A549 (cell line): ENCODE results near the gene MT1B. TPM values are rescaled to one million over a fixed set of nuclear protein-coding genes. Genes with fewer than 3 reads are reported as not detected.
A peak's percentile ranks its signal among the peaks of the same experiment; 100 is the strongest.

ENCODE experiments used
- ATAC-seq, 2 experiments: fragments of 200-7000 bp in 1 of 2; fragments of >200 bp in 1 of 2; cut with Nextera tagmentation in 1 of 2; cut with Tn5 transposase in 1 of 2; 3 replicates each; pipeline versions ENCODE4 v1.8.0 to v1.9.1; 2018 to 2020; ENCODE audit warnings: mild to moderate bottlenecking in 1 of 2, moderate library complexity in 1 of 2
- CTCF ChIA-PET: fragments of 300-600 bp; sonication (Branson Sonifier 250); formaldehyde crosslinking; extraction: SDS; loops from one replicate; lab custom pipeline; 2021; ENCODE audit warnings: antibody characterized with exemption, inconsistent platforms; lab: Yijun Ruan, JAX
- POLR2A ChIA-PET: fragments of 350-600 bp; formaldehyde crosslinking; extraction: SDS; loops from one replicate; lab custom pipeline; 2021; ENCODE audit warnings: antibody characterized with exemption, inconsistent platforms; lab: Yijun Ruan, JAX
- DNase-seq, 2 experiments: peaks; one replicate each; pipeline versions ENCODE4 v3.0.0 to v3.0.0-alpha.2; 2011 to 2016; ENCODE audit warnings: low read depth in 1 of 2, low spot score in 1 of 2
- FAIRE-seq: peaks from 2 replicates; lab custom pipeline; 2011; peaks lifted over from hg19 to GRCh38; lab: Jason Lieb, UNC
- H3K27ac ChIP-seq, 2 experiments: fragments of >200 bp; sonication (Bioruptor Twin); formaldehyde crosslinking; 3 replicates each; pipeline ENCODE4 v1.5.1; 2016 to 2017
- H3K4me1 ChIP-seq: fragments of >200 bp; sonication (Bioruptor Twin); formaldehyde crosslinking; 3 replicates; pipeline ENCODE4 v1.6.1; 2016
- H3K4me2 ChIP-seq: fragments of >200 bp; sonication (Bioruptor Twin); formaldehyde crosslinking; 3 replicates; pipeline ENCODE4 v1.6.1; 2016
- H3K4me3 ChIP-seq: fragments of >200 bp; sonication (Bioruptor Twin); formaldehyde crosslinking; 3 replicates; pipeline ENCODE4 v1.5.1; 2016
- H3K9me3 ChIP-seq: fragments of >200 bp; sonication (Bioruptor Twin); formaldehyde crosslinking; 3 replicates; pipeline ENCODE4 v1.6.1; 2016
- CHD4 ChIP-seq: fragments of 200-600 bp; sonication (generic); IDR thresholded peaks from 2 replicates; pipeline ENCODE4 v1.6.1; 2016; ENCODE audit warnings: antibody characterized with exemption, mild to moderate bottlenecking, borderline replicate concordance
- EP300 ChIP-seq, 2 experiments: fragments of >200 bp; sonication (Bioruptor Twin); formaldehyde crosslinking; IDR thresholded peaks; 2 replicates in 1 of 2; 3 replicates in 1 of 2; pipeline ENCODE4 v1.6.1; 2016 to 2017
- FOSL2 ChIP-seq, 2 experiments: fragments of 450-650 bp in 1 of 2; fragments of >200 bp in 1 of 2; sonication (Bioruptor Twin) in 1 of 2; formaldehyde crosslinking; IDR thresholded peaks; 2 replicates each; pipeline versions ENCODE4 v1.5.0 to v1.6.1; 2016 to 2020; ENCODE audit warnings: mild to moderate bottlenecking in 1 of 2, moderate library complexity in 1 of 2
- FOXS1 ChIP-seq: fragments of 250-450 bp; sonication (Bioruptor Pico); IDR thresholded peaks from 2 replicates; pipeline ENCODE4 v1.5.0; 2020; ENCODE audit warnings: mild to moderate bottlenecking, moderate library complexity
- HDAC2 ChIP-seq: fragments of 200-600 bp; sonication (generic); IDR thresholded peaks from 2 replicates; pipeline ENCODE4 v1.6.1; 2016
- HEYL ChIP-seq: fragments of 250-450 bp; sonication (Bioruptor Pico); IDR thresholded peaks from 2 replicates; pipeline ENCODE4 v1.8.0; 2021; ENCODE audit warnings: mild to moderate bottlenecking, moderate library complexity
- HMGXB4 ChIP-seq: fragments of 250-450 bp; sonication (Bioruptor Pico); IDR thresholded peaks from 2 replicates; pipeline ENCODE4 v1.5.0; 2021; ENCODE audit warnings: mild to moderate bottlenecking, moderate library complexity, borderline replicate concordance
- HOXB13 ChIP-seq: fragments of 250-450 bp; sonication (Bioruptor Pico); IDR thresholded peaks from 2 replicates; pipeline ENCODE4 v1.5.0; 2020; ENCODE audit warnings: low read depth, mild to moderate bottlenecking, moderate library complexity
- JUNB ChIP-seq: fragments of >200 bp; sonication (Bioruptor Twin); formaldehyde crosslinking; IDR thresholded peaks from 2 replicates; pipeline ENCODE4 v1.6.1; 2016
- KDM5A ChIP-seq: fragments of 200-600 bp; sonication (generic); IDR thresholded peaks from 2 replicates; pipeline ENCODE4 v1.6.1; 2016; ENCODE audit warnings: antibody characterized with exemption, mild to moderate bottlenecking
- MYC ChIP-seq: IDR thresholded peaks from 2 replicates; pipeline ENCODE4 v1.6.1; 2012; ENCODE audit warnings: mild to moderate bottlenecking, inconsistent platforms, low read length, improper control_type of control experiment, borderline replicate concordance
- NFE2L2 ChIP-seq: fragments of 150-350 bp; conservative IDR thresholded peaks from 2 replicates; pipeline ENCODE4 v1.6.1; 2014; ENCODE audit warnings: low read length
- NPAS2 ChIP-seq: fragments of 250-450 bp; sonication (Bioruptor Pico); IDR thresholded peaks from 2 replicates; pipeline ENCODE4 v1.8.0; 2022; ENCODE audit warnings: mild to moderate bottlenecking, moderate library complexity, borderline replicate concordance
- NR3C1 ChIP-seq: fragments of >200 bp; sonication (Bioruptor Twin); formaldehyde crosslinking; IDR thresholded peaks from 3 replicates; pipeline ENCODE4 v1.6.1; 2017
- PHF8 ChIP-seq: fragments of 200-600 bp; sonication (generic); IDR thresholded peaks from 2 replicates; pipeline ENCODE4 v1.6.1; 2016; ENCODE audit warnings: low read depth, mild to moderate bottlenecking, antibody characterized with exemption, moderate library complexity, borderline replicate concordance
- RCOR1 ChIP-seq: fragments of 150-350 bp; IDR thresholded peaks from 2 replicates; pipeline ENCODE4 v1.6.1; 2014; ENCODE audit warnings: antibody characterized with exemption, low read length, low read depth
- REST ChIP-seq: fragments of 200-600 bp; sonication (generic); IDR thresholded peaks from 2 replicates; pipeline ENCODE4 v1.6.1; 2016; ENCODE audit warnings: antibody characterized with exemption, mild to moderate bottlenecking, moderate library complexity
- TFCP2L1 ChIP-seq: fragments of 250-450 bp; sonication (Bioruptor Pico); IDR thresholded peaks from 2 replicates; pipeline ENCODE4 v1.5.0; 2021; ENCODE audit warnings: mild to moderate bottlenecking
- TP53 ChIP-seq: fragments of 250-450 bp; sonication (Bioruptor Pico); IDR thresholded peaks from 2 replicates; pipeline ENCODE4 v1.5.0; 2021; ENCODE audit warnings: mild to moderate bottlenecking, moderate library complexity
- ZC3H11A ChIP-seq: fragments of 450-650 bp; IDR thresholded peaks from 2 replicates; pipeline ENCODE4 v1.6.1; 2014; ENCODE audit warnings: antibody characterized with exemption, mild to moderate bottlenecking
- ZNF302 ChIP-seq: fragments of 250-450 bp; sonication (Bioruptor Pico); IDR thresholded peaks from 2 replicates; pipeline ENCODE4 v1.9.0; 2021; ENCODE audit warnings: inconsistent platforms, mild to moderate bottlenecking, moderate library complexity
- ZSCAN20 ChIP-seq: fragments of 250-450 bp; sonication (Bioruptor Pico); IDR thresholded peaks from 2 replicates; pipeline ENCODE4 v1.8.0; 2022; ENCODE audit warnings: mild to moderate bottlenecking, moderate library complexity
- WGBS: methylation state at CpG from one replicate; pipeline ENCODE4 v1.1.6; 2017; ENCODE audit errors: missing lambda C conversion rate; 5-methylcytosine and 5-hydroxymethylcytosine counted together
- polyA plus RNA-seq, 4 experiments: library from polyadenylated mRNA; depleted of rRNA in 3 of 4; stranded (reverse); fragments of >200 nt; fragmentation: RNase III in 1 of 4; extraction: RNeasy Plus Mini Kit Qiagen cat#74134 plus additional on column Dnase treatment in 1 of 4; gene quantifications; 2 replicates in 3 of 4; 3 replicates in 1 of 4; pipeline ENCODE4 v1.2.3, GENCODE V29; 2011 to 2017
- TF ChIP-seq, protein P1 (sequence below): fragments of 450-650 bp; IDR thresholded peaks from 2 replicates; pipeline ENCODE4 v1.6.1; 2014; ENCODE audit warnings: antibody characterized with exemption
- TF ChIP-seq, protein P2 (sequence below): fragments of >200 bp; sonication (Bioruptor Twin); formaldehyde crosslinking; IDR thresholded peaks from 3 replicates; pipeline ENCODE4 v1.5.1; 2016
- TF ChIP-seq, protein P3 (sequence below): IDR thresholded peaks from 2 replicates; pipeline ENCODE4 v1.6.1; 2012

The MT1B gene
- polyA plus RNA-seq, 2 of the 4 experiments (the other 2 are of a cell fraction) = not detected

DNA sequence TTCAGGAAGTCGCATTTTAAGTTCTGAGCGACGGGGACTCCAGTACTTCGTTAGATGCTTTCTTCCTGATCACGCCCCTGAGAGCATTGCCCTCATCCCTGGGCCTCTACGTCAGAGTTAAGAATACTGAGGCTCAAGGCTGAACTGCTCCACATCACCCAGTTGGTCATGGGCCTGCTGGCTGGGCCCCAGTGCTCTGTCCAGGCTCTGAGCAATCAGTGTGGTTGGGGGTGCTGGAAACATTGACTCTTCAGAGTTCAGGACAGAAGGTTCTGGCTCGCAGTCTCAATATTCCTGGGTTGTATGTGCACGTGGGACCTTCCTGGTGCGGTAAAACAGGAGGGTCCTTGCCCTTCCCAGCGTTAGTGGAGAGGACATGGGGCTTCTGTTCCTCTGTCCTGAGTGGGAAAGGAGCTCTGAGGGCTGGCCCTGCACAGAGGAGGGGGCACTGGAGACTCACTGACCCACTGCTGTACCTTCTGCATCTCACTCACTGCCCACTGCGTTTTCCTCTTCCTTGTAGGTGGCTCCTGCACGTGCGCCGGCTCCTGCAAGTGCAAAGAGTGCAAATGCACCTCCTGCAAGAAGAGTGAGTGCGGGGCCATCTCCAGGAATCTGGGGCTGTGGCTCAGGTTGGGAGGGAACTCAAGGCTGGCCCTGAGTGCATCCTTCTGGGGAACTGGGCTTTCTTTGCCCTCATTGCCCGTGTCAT lies 25.6 kb upstream of the MT1B start:
- Histone ChIP-seq H3K4me3 (no peak overlapping the region), H3K4me2 (no peak overlapping the region), H3K9me3 (no peaks in the 10 kb centered on the region), H3K4me1 (peaks cover 14% of the 10 kb centered on the region), H3K27ac (peak overlapping the region in 1 of 2 experiments; percentile 86; a peak in 4 of 6 replicates)
- POLR2A ChIA-PET = interaction anchor here (1.7 kb wide), 1 partner anchor 17 kb away, joined by 19 read pairs; the partner anchor contains the start of gene MT2A
- no peak for FAIRE-seq
- CTCF ChIA-PET = interaction anchor here (0.8 to 5.3 kb wide), 7 partner anchors 13 to 112 kb away, joined by 3 to 18 read pairs (median 3); partner anchors contain the start of gene MT1A
- TF ChIP-seq FOSL2 (IDR thresholded peaks at IDR 0.05) (no peak), FOSL2 (CRISPR knock-in tag; IDR thresholded peaks at IDR 0.05) (no peak), NFE2L2 (no peak), ZNF302 (CRISPR knock-in tag) (no peak), REST (no peak), PHF8 (no peak), ZSCAN20 (CRISPR knock-in tag) (no peak), TFCP2L1 (CRISPR knock-in tag) (no peak), ZC3H11A (no peak), TP53 (CRISPR knock-in tag) (no peak), HDAC2 (no peak), KDM5A (no peak), HEYL (CRISPR knock-in tag) (no peak), FOXS1 (CRISPR knock-in tag) (no peak)
- TF ChIP-seq, protein P1, sequence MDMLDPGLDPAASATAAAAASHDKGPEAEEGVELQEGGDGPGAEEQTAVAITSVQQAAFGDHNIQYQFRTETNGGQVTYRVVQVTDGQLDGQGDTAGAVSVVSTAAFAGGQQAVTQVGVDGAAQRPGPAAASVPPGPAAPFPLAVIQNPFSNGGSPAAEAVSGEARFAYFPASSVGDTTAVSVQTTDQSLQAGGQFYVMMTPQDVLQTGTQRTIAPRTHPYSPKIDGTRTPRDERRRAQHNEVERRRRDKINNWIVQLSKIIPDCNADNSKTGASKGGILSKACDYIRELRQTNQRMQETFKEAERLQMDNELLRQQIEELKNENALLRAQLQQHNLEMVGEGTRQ = no peak
- TF ChIP-seq, protein P2, sequence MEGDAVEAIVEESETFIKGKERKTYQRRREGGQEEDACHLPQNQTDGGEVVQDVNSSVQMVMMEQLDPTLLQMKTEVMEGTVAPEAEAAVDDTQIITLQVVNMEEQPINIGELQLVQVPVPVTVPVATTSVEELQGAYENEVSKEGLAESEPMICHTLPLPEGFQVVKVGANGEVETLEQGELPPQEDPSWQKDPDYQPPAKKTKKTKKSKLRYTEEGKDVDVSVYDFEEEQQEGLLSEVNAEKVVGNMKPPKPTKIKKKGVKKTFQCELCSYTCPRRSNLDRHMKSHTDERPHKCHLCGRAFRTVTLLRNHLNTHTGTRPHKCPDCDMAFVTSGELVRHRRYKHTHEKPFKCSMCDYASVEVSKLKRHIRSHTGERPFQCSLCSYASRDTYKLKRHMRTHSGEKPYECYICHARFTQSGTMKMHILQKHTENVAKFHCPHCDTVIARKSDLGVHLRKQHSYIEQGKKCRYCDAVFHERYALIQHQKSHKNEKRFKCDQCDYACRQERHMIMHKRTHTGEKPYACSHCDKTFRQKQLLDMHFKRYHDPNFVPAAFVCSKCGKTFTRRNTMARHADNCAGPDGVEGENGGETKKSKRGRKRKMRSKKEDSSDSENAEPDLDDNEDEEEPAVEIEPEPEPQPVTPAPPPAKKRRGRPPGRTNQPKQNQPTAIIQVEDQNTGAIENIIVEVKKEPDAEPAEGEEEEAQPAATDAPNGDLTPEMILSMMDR = no peak
- TF ChIP-seq, protein P3, sequence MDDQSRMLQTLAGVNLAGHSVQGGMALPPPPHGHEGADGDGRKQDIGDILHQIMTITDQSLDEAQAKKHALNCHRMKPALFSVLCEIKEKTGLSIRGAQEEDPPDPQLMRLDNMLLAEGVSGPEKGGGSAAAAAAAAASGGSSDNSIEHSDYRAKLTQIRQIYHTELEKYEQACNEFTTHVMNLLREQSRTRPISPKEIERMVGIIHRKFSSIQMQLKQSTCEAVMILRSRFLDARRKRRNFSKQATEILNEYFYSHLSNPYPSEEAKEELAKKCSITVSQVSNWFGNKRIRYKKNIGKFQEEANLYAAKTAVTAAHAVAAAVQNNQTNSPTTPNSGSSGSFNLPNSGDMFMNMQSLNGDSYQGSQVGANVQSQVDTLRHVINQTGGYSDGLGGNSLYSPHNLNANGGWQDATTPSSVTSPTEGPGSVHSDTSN = no peak
- no peak for DNase-seq
- WGBS = 91% methylated on average over 16 of the region's 16 CpGs
- peak; percentile 15 to 22; a peak in 2 of 6 replicates for ATAC-seq

GRCh38 chr16:56626685-56627084 lies 25.0 kb upstream of the MT1B start:
- TF ChIP-seq NPAS2 (CRISPR knock-in tag) (no peak), MYC (no peak), EP300 (IDR thresholded peaks at IDR 0.05) (no peak), NR3C1 (no peak), TFCP2L1 (CRISPR knock-in tag) (no peak), CHD4 (no peak), JUNB (no peak), RCOR1 (no peak), HOXB13 (no peak), HMGXB4 (CRISPR knock-in tag) (no peak), FOXS1 (CRISPR knock-in tag) (no peak)
- TF ChIP-seq, protein P1 = no peak
- peak overlapping the region; percentile 72 to 86 for H3K27ac ChIP-seq
- DNase-seq (no peak), ATAC-seq (peak in 1 of 2 experiments; percentile 41; a peak in 3 of 6 replicates), FAIRE-seq (no peak)
- ChIA-PET POLR2A (interaction anchor here (0.9 to 1.7 kb wide), 2 partner anchors 15 to 18 kb away, joined by 3 to 19 read pairs; partner anchors contain the start of gene MT2A), CTCF (interaction anchor here (0.8 to 5.3 kb wide), 4 partner anchors 16 to 23 kb away, joined by 3 to 18 read pairs (median 4); partner anchors contain the start of gene MT2A)
- H3K9me3 ChIP-seq = no peaks in the 10 kb centered on the region
- H3K4me2 ChIP-seq = peak overlapping the region; percentile 65
- H3K4me1 ChIP-seq = peaks cover 14% of the 10 kb centered on the region
- 80% methylated on average over 7 of the region's 7 CpGs for WGBS
- no peak overlapping the region for H3K4me3 ChIP-seq
